ENCODE data around the gene UNKL. TPM values are rescaled to one million over a fixed set of nuclear protein-coding genes. Genes with fewer than 3 reads are reported as not detected.

The UNKL gene
- total RNA-seq, 2 donors from 2014 or later, result 32.6 to 96.7 TPM

DNA sequence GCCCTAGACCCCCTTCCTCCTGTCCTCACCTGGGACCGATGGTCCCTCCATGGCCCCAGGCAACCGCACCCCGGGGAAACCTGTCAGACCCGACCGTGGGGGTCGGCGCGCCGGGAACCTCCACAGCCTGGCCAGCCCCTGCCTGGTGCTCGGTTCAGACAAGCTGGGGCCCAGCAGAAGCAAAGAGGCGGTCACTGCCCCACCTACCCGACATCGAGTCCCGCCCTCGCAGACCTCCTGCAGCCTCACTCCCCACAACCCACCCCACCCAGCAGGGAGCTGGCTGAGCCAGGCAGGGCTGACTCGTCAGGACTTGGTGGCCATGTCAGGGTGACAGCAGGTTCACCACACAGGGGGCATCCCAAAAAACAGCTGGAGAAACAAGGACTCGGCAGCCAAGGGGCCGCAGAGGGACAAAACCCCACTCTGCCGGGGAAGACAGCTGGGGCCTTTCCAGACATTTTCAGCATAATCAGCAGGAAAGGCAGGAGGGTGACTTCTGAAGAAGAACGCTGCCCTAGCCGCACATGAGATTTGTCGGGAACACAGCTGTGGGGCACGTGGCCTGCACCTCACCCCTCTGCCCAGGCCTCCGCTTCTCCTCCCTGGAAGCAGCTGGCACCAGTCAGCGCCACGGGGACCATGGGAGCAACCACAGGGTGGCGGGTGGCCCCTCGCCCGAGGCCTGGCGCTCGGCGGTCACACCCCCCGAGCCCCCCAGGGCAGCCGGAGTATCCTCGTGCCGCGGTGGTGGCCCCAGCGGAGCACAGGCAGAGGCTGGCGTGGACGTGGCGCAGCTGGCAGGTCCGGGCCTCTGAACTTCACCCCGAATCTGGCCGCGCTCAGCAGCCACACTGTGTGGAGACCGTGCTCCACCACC, 39.8 kb downstream of the UNKL start:
- TF ChIP-seq POLR2AphosphoS5 (IDR thresholded peaks at IDR 0.05) (no peak), POLR2A (IDR thresholded peaks at IDR 0.05) (no peak)
- TF ChIP-seq, protein P1, sequence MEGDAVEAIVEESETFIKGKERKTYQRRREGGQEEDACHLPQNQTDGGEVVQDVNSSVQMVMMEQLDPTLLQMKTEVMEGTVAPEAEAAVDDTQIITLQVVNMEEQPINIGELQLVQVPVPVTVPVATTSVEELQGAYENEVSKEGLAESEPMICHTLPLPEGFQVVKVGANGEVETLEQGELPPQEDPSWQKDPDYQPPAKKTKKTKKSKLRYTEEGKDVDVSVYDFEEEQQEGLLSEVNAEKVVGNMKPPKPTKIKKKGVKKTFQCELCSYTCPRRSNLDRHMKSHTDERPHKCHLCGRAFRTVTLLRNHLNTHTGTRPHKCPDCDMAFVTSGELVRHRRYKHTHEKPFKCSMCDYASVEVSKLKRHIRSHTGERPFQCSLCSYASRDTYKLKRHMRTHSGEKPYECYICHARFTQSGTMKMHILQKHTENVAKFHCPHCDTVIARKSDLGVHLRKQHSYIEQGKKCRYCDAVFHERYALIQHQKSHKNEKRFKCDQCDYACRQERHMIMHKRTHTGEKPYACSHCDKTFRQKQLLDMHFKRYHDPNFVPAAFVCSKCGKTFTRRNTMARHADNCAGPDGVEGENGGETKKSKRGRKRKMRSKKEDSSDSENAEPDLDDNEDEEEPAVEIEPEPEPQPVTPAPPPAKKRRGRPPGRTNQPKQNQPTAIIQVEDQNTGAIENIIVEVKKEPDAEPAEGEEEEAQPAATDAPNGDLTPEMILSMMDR (IDR thresholded peaks at IDR 0.05), result no peak
- WGBS, result 85% methylated on average over 46 of the region's 46 CpGs
- intact Hi-C loops (cut with DNase I), result no loop called here

DNA sequence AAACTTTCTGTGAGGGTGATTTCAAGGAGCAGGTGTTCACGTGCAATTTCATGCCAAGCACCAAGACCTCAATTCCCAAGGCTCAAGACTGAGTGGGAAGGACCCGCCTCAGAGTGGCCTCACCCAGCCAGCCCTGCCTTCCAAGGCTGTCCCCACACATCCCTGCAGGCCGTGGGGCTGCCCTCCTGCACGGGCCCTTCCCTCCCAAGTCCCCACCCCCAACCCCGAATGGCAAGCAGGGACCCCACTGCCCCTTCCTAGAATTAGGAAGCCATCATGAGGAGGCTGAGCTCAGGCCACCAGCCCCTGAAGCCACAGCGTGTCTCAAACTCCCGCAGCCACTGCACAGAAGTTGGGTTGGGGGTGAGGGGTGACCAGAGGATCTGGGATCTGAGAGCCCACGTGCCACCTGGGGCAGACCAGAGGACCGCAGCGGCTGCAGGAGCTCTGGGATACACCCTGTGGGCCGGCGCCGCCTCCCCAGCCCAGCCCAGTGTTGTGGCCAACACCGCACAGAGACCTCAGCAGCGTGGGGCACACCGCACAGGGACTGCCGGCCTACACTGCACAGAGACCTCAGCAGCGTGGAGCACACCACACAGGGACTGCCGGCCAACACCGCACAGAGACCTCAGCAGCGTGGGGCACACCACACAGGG, 42.1 kb downstream of the UNKL start:
- no peaks in the 10 kb centered on the region for H3K36me3 ChIP-seq
- intact Hi-C loops (cut with DNase I), result no loop called here
- no peaks in the 10 kb centered on the region for H3K27me3 ChIP-seq (replicated peaks; ENCODE audit: insufficient read depth)
- H3K4me1 ChIP-seq (replicated peaks), result peaks cover 5% of the 10 kb centered on the region
- no peaks in the 10 kb centered on the region for H3K9me3 ChIP-seq
- DNase-seq (ENCODE audit: low spot score), result no peak
- no peak overlapping the region for H3K27ac ChIP-seq
- H3K4me3 ChIP-seq, result no peak overlapping the region
- no peak for TF ChIP-seq POLR2A (IDR thresholded peaks at IDR 0.05)
- TF ChIP-seq, protein P1 (IDR thresholded peaks at IDR 0.05), result no peak
- TF ChIP-seq POLR2AphosphoS5 (IDR thresholded peaks at IDR 0.05), result no peak
- 92% methylated on average over 16 of the region's 21 CpGs for WGBS

More for the DNA sequence above, 39.8 kb downstream of the UNKL start:
- no peaks in the 10 kb centered on the region for H3K4me1 ChIP-seq (replicated peaks)
- H3K9me3 ChIP-seq, result no peaks in the 10 kb centered on the region
- no peaks in the 10 kb centered on the region for H3K36me3 ChIP-seq
- no peaks in the 10 kb centered on the region for H3K27me3 ChIP-seq (replicated peaks; ENCODE audit: insufficient read depth)
- H3K4me3 ChIP-seq, result no peak overlapping the region
- no peak overlapping the region for H3K27ac ChIP-seq
- no peak for DNase-seq (ENCODE audit: low spot score)

DNA sequence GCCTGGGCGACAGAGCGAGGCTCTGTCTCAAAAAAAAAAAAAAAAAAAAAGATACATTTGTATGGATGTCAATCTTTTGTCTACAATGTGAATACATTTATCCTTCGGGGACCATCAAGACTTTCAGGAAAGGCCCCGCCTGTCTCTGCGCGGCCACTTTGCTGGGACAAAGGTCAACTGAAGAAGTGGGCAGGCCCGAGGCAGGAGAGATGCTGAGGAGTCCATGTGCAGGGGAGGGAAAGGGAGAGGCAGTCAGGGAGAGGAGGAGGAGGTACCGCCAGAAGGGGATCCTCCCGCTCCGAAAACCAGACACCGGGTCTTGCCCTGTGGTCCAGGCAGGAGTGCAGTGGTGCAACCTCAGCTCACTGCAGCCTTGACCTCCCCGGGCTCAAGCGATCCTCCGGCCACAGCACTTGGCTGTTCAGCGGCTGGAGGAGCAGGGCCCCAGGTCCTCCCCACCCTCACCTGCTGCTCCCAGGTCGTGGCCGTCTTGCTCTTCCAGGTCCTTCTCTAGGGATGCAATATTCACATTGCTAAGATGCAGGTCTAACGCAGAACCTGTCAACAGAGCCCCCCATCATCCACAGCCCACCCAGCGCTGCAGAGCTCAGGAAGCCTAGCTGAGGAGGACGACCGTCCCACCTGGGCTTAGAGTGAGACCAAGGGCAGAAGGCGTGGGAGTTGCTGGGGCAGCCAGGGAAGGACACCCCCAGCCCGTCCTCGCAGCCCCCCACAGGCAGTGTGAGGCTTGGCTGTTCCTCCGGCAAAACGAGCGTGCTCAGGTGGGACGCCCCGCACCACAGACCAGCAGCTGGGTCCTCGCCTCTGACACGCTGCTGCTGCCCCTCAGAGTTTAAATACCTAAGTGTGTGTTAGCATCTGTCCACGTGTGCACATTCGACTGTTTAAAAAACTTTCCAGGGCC, 43.2 kb downstream of the UNKL start:
- Histone ChIP-seq H3K27me3 (replicated peaks; ENCODE audit: insufficient read depth) (no peaks in the 10 kb centered on the region), H3K4me3 (no peak overlapping the region), H3K27ac (no peak overlapping the region), H3K4me1 (replicated peaks) (peaks cover 5% of the 10 kb centered on the region), H3K9me3 (no peaks in the 10 kb centered on the region), H3K36me3 (no peaks in the 10 kb centered on the region)
- 87% methylated on average over 26 of the region's 33 CpGs for WGBS
- TF ChIP-seq POLR2AphosphoS5 (IDR thresholded peaks at IDR 0.05) (no peak), POLR2A (IDR thresholded peaks at IDR 0.05) (no peak)
- TF ChIP-seq, protein P1 (IDR thresholded peaks at IDR 0.05), result no peak
- intact Hi-C loops (cut with DNase I), result no loop called here
- DNase-seq (ENCODE audit: low spot score), result no peak

DNA sequence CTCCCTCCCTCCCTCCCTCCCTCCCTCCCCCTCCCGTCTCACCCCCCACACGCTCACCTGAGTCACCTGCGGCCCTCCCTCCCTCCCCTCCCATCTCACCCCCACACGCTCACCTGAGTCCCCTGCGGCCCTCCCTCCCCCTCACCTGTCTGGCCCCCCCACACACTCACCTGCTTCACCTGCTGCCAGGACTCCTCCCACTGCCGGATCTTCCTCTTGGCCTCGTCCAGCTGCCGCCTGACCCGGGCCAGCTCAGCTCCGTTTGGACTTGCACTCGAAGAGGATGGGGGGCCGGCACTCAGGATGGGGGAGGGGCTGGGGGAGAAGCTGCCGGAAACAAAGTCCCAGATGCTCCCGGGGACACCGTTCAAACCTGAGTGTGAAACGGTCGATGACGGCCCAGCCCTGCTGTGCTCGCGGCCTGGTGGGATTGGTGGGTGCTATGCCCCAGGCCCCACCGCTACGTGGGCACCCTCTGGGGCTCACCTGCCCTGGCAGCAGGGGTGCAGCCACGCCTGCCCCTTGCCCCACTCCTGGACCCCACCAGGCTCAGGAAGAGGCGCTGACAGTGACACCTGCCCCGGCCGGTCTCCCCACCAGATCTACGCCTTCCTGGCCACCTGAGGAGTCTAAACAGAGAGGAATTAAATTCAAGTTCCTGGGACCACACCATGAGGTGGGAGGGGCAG, 46.9 kb downstream of the UNKL start:
- H3K36me3 ChIP-seq, result peaks cover 2 to 5% of the 10 kb centered on the region in 2 donors
- 56% methylated on average over 27 of the region's 27 CpGs for WGBS
- intact Hi-C loops (cut with DNase I), result loop anchor here (10.0 kb wide), 1 partner anchor 63 kb away; the partner anchor contains the start of gene UBE2I

More for the DNA sequence above, 46.9 kb downstream of the UNKL start:
- H3K9me3 ChIP-seq, result no peaks in the 10 kb centered on the region
- H3K4me1 ChIP-seq (replicated peaks), result peaks cover 5% of the 10 kb centered on the region
- no peak overlapping the region for H3K4me3 ChIP-seq
- H3K27ac ChIP-seq, result peak overlapping the region; percentile 67 to 77
- H3K27me3 ChIP-seq (replicated peaks; ENCODE audit: insufficient read depth), result no peaks in the 10 kb centered on the region
- peak; percentile 74 for DNase-seq (ENCODE audit: low spot score)
- TF ChIP-seq POLR2A (IDR thresholded peaks at IDR 0.05), result no peak
- TF ChIP-seq POLR2AphosphoS5 (IDR thresholded peaks at IDR 0.05), result no peak
- TF ChIP-seq, protein P1 (IDR thresholded peaks at IDR 0.05), result no peak
